Measurements from ENCODE around the gene CHRNA1. TPM values are rescaled to one million over a fixed set of nuclear protein-coding genes. Genes with fewer than 3 reads are reported as not detected.
A peak's percentile ranks its signal among the peaks of the same experiment; 100 is the strongest.

The CHRNA1 gene
- total RNA-seq, 1 experiment from 2014 or later: not detected

GRCh38 chr2:174772472-174772801, 8.2 kb upstream of the CHRNA1 start:
- H3K27ac Mint-ChIP-seq: peak overlapping the region; percentile 97 to 99 (median 98)

More at GRCh38 chr2:174772472-174772801, 8.2 kb upstream of the CHRNA1 start:
- Mint-ChIP-seq H3K4me3 (peak overlapping the region; percentile 9 to 49; a peak in 3 of 5 replicates), H3K9me3 (no peaks in the 10 kb centered on the region; a peak in 1 of 5 replicates), H3K4me1 (peaks cover 59 to 66% of the 10 kb centered on the region in 2 experiments), H3K36me3 (ENCODE audit: insufficient read depth in 1 of 3, low read depth in 3 of 3) (0 out of 7 replicates have a peak, but pooled peaks cover 0 to 4% (median 0%) of the 10 kb centered on the region in 3 experiments), H3K27me3 (ENCODE audit: low read depth) (no peaks in the 10 kb centered on the region)
- Histone ChIP-seq H2BK15ac (ENCODE audit: low read depth, low read length) (no peak overlapping the region), H3K27ac (ENCODE audit: insufficient read length, low read depth, low read length) (peak overlapping the region; percentile 93), H4K91ac (ENCODE audit: insufficient read length, low read depth, low read length) (no peak overlapping the region), H2BK5ac (ENCODE audit: insufficient read length, low read length) (peak overlapping the region; percentile 60), H3K9me3 (ENCODE audit: control insufficient read depth, low read depth, low read length) (no peaks in the 10 kb centered on the region), H3K4me2 (ENCODE audit: insufficient read depth, insufficient read length, low read length) (peak overlapping the region; percentile 23), H3K56ac (ENCODE audit: insufficient read length, low read depth, low read length) (no peak overlapping the region), H3K79me2 (ENCODE audit: insufficient read depth, low read length) (no peaks in the 10 kb centered on the region), H3K18ac (ENCODE audit: insufficient read length, low read depth, low read length) (peak overlapping the region; percentile 55), H3K23ac (ENCODE audit: insufficient read length, low read depth, low read length) (no peak overlapping the region), H4K20me1 (ENCODE audit: control insufficient read depth, insufficient read depth, insufficient read length) (no peaks in the 10 kb centered on the region), H2BK12ac (ENCODE audit: insufficient read length, low read depth, low read length) (peak overlapping the region; percentile 78), H2BK20ac (ENCODE audit: low read depth, low read length, poor library complexity, severe bottlenecking) (no peak overlapping the region), H3K79me1 (ENCODE audit: insufficient read depth, low read depth, low read length, poor library complexity, severe bottlenecking) (no peaks in the 10 kb centered on the region), H3K27me3 (ENCODE audit: insufficient read depth, low read length) (no peaks in the 10 kb centered on the region), H4K8ac (replicated peaks; ENCODE audit: insufficient read length, low read depth, low read length) (peak overlapping the region; percentile 12), H2AK5ac (ENCODE audit: insufficient read length, low read length) (no peak overlapping the region), H3K4ac (ENCODE audit: low read depth, low read length) (peak overlapping the region; percentile 33), H3K23me2 (ENCODE audit: insufficient read length, low read depth, low read length, poor library complexity, severe bottlenecking) (no peaks in the 10 kb centered on the region), H3K14ac (ENCODE audit: insufficient read depth, low read length) (peak overlapping the region; percentile 87; the same call in 1 of the 2 replicates), H3K9ac (ENCODE audit: extremely low read depth, insufficient read length, low read length) (no peak overlapping the region), H4K5ac (ENCODE audit: insufficient read length, low read depth, low read length) (peak overlapping the region; percentile 11), H3T11ph (ENCODE audit: low read length) (no peak overlapping the region), H2BK120ac (ENCODE audit: low read depth, low read length, poor library complexity, severe bottlenecking) (peak overlapping the region; percentile 70), H3K4me1 (ENCODE audit: insufficient read depth, low read length) (peaks cover 10% of the 10 kb centered on the region; the same call in 1 of the 2 replicates), H2AFZ (ENCODE audit: low read length) (no peak overlapping the region)
- WGBS (ENCODE audit: extremely low coverage, insufficient read length, low lambda C conversion rate): no CpG with 5 or more reads among the region's 5 CpGs
- DNase-seq: no peak
- TF ChIP-seq, protein P1, sequence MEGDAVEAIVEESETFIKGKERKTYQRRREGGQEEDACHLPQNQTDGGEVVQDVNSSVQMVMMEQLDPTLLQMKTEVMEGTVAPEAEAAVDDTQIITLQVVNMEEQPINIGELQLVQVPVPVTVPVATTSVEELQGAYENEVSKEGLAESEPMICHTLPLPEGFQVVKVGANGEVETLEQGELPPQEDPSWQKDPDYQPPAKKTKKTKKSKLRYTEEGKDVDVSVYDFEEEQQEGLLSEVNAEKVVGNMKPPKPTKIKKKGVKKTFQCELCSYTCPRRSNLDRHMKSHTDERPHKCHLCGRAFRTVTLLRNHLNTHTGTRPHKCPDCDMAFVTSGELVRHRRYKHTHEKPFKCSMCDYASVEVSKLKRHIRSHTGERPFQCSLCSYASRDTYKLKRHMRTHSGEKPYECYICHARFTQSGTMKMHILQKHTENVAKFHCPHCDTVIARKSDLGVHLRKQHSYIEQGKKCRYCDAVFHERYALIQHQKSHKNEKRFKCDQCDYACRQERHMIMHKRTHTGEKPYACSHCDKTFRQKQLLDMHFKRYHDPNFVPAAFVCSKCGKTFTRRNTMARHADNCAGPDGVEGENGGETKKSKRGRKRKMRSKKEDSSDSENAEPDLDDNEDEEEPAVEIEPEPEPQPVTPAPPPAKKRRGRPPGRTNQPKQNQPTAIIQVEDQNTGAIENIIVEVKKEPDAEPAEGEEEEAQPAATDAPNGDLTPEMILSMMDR (conservative IDR thresholded peaks at IDR 0.05): no peak

All from H9 (cell line).